Erythroblast (primary cell): ENCODE data around the gene LSM2.

Experiments
- GATA1 ChIP-seq: IDR thresholded peaks from 2 replicates; pipeline ENCODE4 v1.6.1; 2011; ENCODE audit warnings: low read depth, mild to moderate bottlenecking, control low read depth, low read length, moderate library complexity
- POLR2A ChIP-seq: IDR thresholded peaks from 2 replicates; pipeline ENCODE4 v1.6.1; 2011; ENCODE audit warnings: mild to moderate bottlenecking, low read length

GRCh38 chr6:31760790-31761189 lies 46.0 kb downstream of the LSM2 start:
- TF ChIP-seq POLR2A (no peak), GATA1 (no peak)
